ENCODE results near the gene ZNF426. TPM values are rescaled to one million over a fixed set of nuclear protein-coding genes. Genes with fewer than 3 reads are reported as not detected.

ZNF426 gene
- total RNA-seq, 1 donor from 2014 or later: 17.6 TPM

GRCh38 chr19:9535934-9536333 is 2.5 kb downstream of the ZNF426 start:
- Histone ChIP-seq H3K36me3 (ENCODE audit: control insufficient read depth, insufficient read depth, low read length) (peaks cover 20% of the 10 kb centered on the region), H3K27me3 (ENCODE audit: control insufficient read depth, insufficient read depth, low read length) (no peaks in the 10 kb centered on the region), H3K4me3 (ENCODE audit: low read depth, low read length) (no peak overlapping the region)
- FAIRE-seq (no peak), DNase-seq (ENCODE audit: low read depth) (peak; percentile 33)
- no peak for TF ChIP-seq CTCF (IDR thresholded peaks at IDR 0.05; ENCODE audit: insufficient read depth, low read length, severe bottlenecking)

DNA sequence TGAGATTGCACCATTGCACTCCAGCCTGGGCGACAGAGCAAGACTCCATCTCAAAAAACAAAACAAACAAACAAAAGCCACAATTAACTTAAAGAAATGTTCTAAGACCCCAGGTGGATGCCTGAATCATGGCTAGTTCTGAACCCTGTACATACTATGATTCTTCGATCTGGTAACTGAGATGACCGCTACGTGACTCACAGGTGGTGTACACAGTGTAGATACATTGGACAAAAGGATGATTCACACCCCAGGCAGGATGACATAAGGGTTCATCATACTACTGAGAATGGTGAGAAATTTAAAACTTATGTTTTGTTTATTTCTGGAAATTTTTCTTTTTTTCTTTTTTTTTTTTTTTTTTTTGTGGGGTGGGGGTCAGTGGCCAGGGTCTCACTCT is 6.5 kb downstream of the ZNF426 start:
- Histone ChIP-seq H3K4me3 (ENCODE audit: low read depth, low read length) (no peak overlapping the region), H3K27me3 (ENCODE audit: control insufficient read depth, insufficient read depth, low read length) (no peaks in the 10 kb centered on the region), H3K36me3 (ENCODE audit: control insufficient read depth, insufficient read depth, low read length) (peaks cover 40% of the 10 kb centered on the region)
- DNase-seq (ENCODE audit: low read depth): peak; percentile 73
- TF ChIP-seq CTCF (IDR thresholded peaks at IDR 0.05; ENCODE audit: insufficient read depth, low read length, severe bottlenecking): no peak
- no peak for FAIRE-seq

DNA sequence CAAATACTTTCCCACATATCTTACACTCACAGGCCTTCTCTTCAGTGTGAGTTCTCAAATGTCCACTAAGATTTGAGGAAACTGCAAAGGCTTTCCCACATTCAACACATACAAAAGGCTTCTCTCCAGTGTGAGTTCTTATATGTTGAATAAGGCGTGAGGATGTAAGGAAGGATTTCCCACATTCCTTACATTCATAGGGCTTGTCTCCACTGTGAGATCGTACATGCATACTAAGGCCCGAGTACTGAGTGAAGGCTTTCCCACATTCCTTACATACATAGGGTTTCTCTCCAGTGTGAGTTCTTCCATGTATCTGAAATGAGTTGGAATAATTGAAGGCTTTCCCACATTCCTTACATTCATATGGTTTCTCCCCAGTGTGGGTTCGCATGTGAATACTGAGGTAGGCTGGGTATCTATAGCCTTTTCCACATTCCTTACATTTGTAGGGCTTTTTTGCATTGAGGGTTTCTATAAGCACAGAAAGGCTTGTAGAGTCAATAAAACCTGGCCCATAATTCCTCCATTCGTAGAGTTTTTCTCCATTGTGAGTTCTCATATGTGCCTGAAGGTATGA is 9.6 kb downstream of the ZNF426 start:
- TF ChIP-seq CTCF (IDR thresholded peaks at IDR 0.05; ENCODE audit: insufficient read depth, low read length, severe bottlenecking): no peak
- peaks cover 34% of the 10 kb centered on the region for H3K36me3 ChIP-seq (ENCODE audit: control insufficient read depth, insufficient read depth, low read length)
- DNase-seq (ENCODE audit: low read depth) (no peak), FAIRE-seq (no peak)
- H3K4me3 ChIP-seq (ENCODE audit: low read depth, low read length): no peak overlapping the region
- H3K27me3 ChIP-seq (ENCODE audit: control insufficient read depth, insufficient read depth, low read length): no peaks in the 10 kb centered on the region

DNA sequence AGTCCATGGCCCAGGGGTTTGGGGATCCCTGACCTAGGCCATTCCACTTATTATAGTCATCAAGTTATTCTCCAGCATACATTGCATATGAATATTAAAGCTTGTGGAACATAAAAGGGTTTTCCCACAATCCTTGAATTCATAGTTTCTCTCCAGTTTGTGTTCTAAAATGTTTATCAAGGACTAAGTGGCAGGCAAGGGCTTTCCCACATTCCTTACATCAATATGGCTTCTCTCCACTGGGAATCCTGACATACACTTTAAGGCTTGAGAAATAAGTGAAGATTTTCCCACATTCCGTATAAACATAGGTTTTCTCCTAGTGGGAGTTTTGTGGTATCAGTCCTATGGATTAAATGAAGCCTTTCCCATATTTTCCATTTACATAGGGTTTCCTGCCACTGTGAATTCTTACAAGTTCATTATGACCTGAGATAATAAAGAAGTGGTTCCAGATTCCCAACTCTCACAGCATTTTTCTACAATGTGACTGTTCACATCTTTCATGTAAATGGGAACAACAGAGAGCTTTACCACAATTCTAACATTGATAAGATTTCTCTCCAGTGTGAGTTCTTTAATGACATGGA is 14.5 kb downstream of the ZNF426 start:
- no peak for DNase-seq (ENCODE audit: low read depth)
- H3K36me3 ChIP-seq (ENCODE audit: control insufficient read depth, insufficient read depth, low read length): peaks cover 11% of the 10 kb centered on the region

DNA sequence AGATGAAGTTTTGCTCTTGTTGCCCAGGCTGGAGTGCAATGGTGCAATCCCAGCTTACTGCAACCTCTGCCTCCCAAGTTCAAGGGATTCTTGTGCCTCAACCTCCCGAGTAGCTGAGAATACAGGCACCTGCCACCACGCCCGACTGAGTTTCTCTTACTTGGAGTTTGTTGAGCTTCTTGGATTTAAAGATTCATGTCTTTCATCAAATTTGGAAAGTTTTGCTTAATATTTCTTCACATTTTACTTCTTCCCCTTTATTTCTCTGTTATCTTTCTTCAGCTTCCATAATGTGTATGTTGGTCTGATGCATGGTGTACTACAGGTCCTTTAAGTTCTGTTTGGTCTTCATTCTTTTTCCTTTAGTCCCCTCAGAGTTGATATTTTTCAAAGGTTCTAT is 31.2 kb downstream of the ZNF426 start:
- Histone ChIP-seq H3K27me3 (ENCODE audit: control insufficient read depth, insufficient read depth, low read length) (no peaks in the 10 kb centered on the region), H3K4me3 (ENCODE audit: low read depth, low read length) (no peak overlapping the region), H3K36me3 (ENCODE audit: control insufficient read depth, insufficient read depth, low read length) (no peaks in the 10 kb centered on the region)
- no peak for DNase-seq (ENCODE audit: low read depth)
- no peak for FAIRE-seq
- TF ChIP-seq CTCF (IDR thresholded peaks at IDR 0.05; ENCODE audit: insufficient read depth, low read length, severe bottlenecking): no peak

More for the DNA sequence above, 14.5 kb downstream of the ZNF426 start:
- H3K27me3 ChIP-seq (ENCODE audit: control insufficient read depth, insufficient read depth, low read length): no peaks in the 10 kb centered on the region
- no peak for FAIRE-seq
- no peak overlapping the region for H3K4me3 ChIP-seq (ENCODE audit: low read depth, low read length)
- no peak for TF ChIP-seq CTCF (IDR thresholded peaks at IDR 0.05; ENCODE audit: insufficient read depth, low read length, severe bottlenecking)

- H3K4me3 ChIP-seq (ENCODE audit: low read depth, low read length): no peak overlapping the region
- no peak for FAIRE-seq
- H3K27me3 ChIP-seq (ENCODE audit: control insufficient read depth, insufficient read depth, low read length): no peaks in the 10 kb centered on the region
Measured at GRCh38 chr19:9500796-9501195, 37.6 kb downstream of the ZNF426 start.

More at GRCh38 chr19:9500796-9501195, 37.6 kb downstream of the ZNF426 start:
- DNase-seq (ENCODE audit: low read depth): no peak
- TF ChIP-seq CTCF (IDR thresholded peaks at IDR 0.05; ENCODE audit: insufficient read depth, low read length, severe bottlenecking): no peak
- H3K36me3 ChIP-seq (ENCODE audit: control insufficient read depth, insufficient read depth, low read length): no peaks in the 10 kb centered on the region
